HepG2 (cell line): ENCODE results near the gene RANBP3. TPM values are rescaled to one million over a fixed set of nuclear protein-coding genes. Genes with fewer than 3 reads are reported as not detected.

ENCODE experiments used
- EEA1 ChIP-seq: sonication (generic); formaldehyde crosslinking; IDR thresholded peaks from 2 replicates; pipeline ENCODE4 v1.5.1; 2020; ENCODE audit warnings: mild to moderate bottlenecking, missing genetic modification reagents, borderline replicate concordance
- GATAD1 ChIP-seq: IDR thresholded peaks from 2 replicates; pipeline ENCODE4 v1.6.1; 2016; ENCODE audit warnings: missing genetic modification reagents, missing compliant biosample characterization
- HIC2 ChIP-seq: sonication (generic); formaldehyde crosslinking; IDR thresholded peaks from 2 replicates; pipeline ENCODE4 v1.9.0; 2022; ENCODE audit warnings: low read depth, missing genetic modification reagents
- HNRNPK ChIP-seq: fragments of 200-400 bp; formaldehyde crosslinking; IDR thresholded peaks from 2 replicates; pipeline ENCODE4 v1.6.1; 2018; ENCODE audit warnings: low read length, low read depth, moderate library complexity, mild to moderate bottlenecking; ENCODE audit not compliant: poor library complexity, severe bottlenecking
- HOXA3 ChIP-seq: sonication (generic); formaldehyde crosslinking; IDR thresholded peaks from 2 replicates; pipeline ENCODE4 v1.5.0; 2020; ENCODE audit warnings: missing genetic modification reagents
- LCORL ChIP-seq, 2 experiments: fragments of 450-650 bp in 1 of 2; sonication (generic) in 1 of 2; formaldehyde crosslinking in 1 of 2; IDR thresholded peaks; 2 replicates each; pipeline versions ENCODE4 v1.5.0 to v1.6.1; 2017 to 2020; ENCODE audit warnings: antibody characterized with exemption in 1 of 2, missing genetic modification reagents in 1 of 2
- MXI1 ChIP-seq: IDR thresholded peaks from 3 replicates; pipeline ENCODE4 v1.6.1; 2012; ENCODE audit warnings: low read depth, low read length, inconsistent platforms, borderline replicate concordance
- TBX2 ChIP-seq: sonication (generic); formaldehyde crosslinking; IDR thresholded peaks from 2 replicates; pipeline ENCODE4 v1.5.0; 2020; ENCODE audit warnings: missing genetic modification reagents, mild to moderate bottlenecking, borderline replicate concordance
- TCF7L2 ChIP-seq: IDR thresholded peaks from 2 replicates; pipeline ENCODE4 v1.6.1; 2011; ENCODE audit warnings: mild to moderate bottlenecking, low read depth, low read length, moderate library complexity
- THAP11 ChIP-seq: IDR thresholded peaks from 2 replicates; pipeline ENCODE4 v1.6.1; 2016; ENCODE audit warnings: missing biosample characterization, missing genetic modification reagents
- ZBTB40 ChIP-seq, 2 experiments: fragments of 450-650 bp in 1 of 2; sonication (generic) in 1 of 2; formaldehyde crosslinking in 1 of 2; IDR thresholded peaks; 2 replicates each; pipeline versions ENCODE4 v1.6.1 to v1.8.0; 2016 to 2022; ENCODE audit warnings: antibody characterized with exemption in 1 of 2, mild to moderate bottlenecking in 1 of 2, missing genetic modification reagents in 1 of 2
- ZNF414 ChIP-seq: sonication (generic); formaldehyde crosslinking; IDR thresholded peaks from 2 replicates; pipeline ENCODE4 v1.5.0; 2020; ENCODE audit warnings: missing genetic modification reagents
- ZNF432 ChIP-seq: sonication (generic); formaldehyde crosslinking; IDR thresholded peaks from 2 replicates; pipeline ENCODE4 v1.5.0; 2020; ENCODE audit warnings: missing genetic modification reagents, mild to moderate bottlenecking, borderline replicate concordance
- polyA plus RNA-seq, 8 experiments: library from polyadenylated mRNA; depleted of rRNA in 3 of 8; stranded (reverse) in 7 of 8; unstranded in 1 of 8; fragments of >200 nt; fragmentation: Illumina TruSeq in 4 of 8; extraction: Trizol in 4 of 8; gene quantifications; 2 replicates each; pipeline versions ENCODE4 v1.2.1 to v1.2.3, GENCODE V29; 2011 to 2016; ENCODE audit warnings: low read depth in 4 of 8, missing spikeins in 1 of 8, mixed read lengths in 1 of 8; ENCODE audit not compliant: insufficient read depth in 1 of 8
- total RNA-seq, 5 experiments: library from RNA; depleted of rRNA; stranded (reverse); fragments of >200 nt; fragmentation: Illumina TruSeq; extraction: Trizol; gene quantifications; 2 replicates each; pipeline ENCODE4 v1.2.3, GENCODE V29; 2016; ENCODE audit warnings: low read depth in 1 of 5
- TF ChIP-seq, protein P1 (sequence below): sonication (generic); formaldehyde crosslinking; IDR thresholded peaks from 2 replicates; pipeline ENCODE4 v1.5.0; 2020; ENCODE audit warnings: mild to moderate bottlenecking, missing genetic modification reagents, moderate library complexity

Gene RANBP3
- total and polyA plus RNA-seq, 2 of the 13 experiments (the other 11 are each of a cell fraction or from before 2014, with no cell fraction given) = 39.5 to 149 TPM

- TF ChIP-seq ZBTB40 (IDR thresholded peaks at IDR 0.05) (no peak), ZBTB40 (CRISPR knock-in tag; IDR thresholded peaks at IDR 0.05) (0 out of 2 replicates have a peak, but pooled peaks have one; percentile 20), GATAD1 (CRISPR knock-in tag) (0 out of 2 replicates have a peak, but pooled peaks have one; percentile 21), HIC2 (CRISPR knock-in tag) (peak; percentile 47; the same call in 1 of the 2 replicates), THAP11 (CRISPR knock-in tag) (0 out of 2 replicates have a peak, but pooled peaks have one; percentile 35), MXI1 (peak; percentile 20; the same call in 1 of the 3 replicates), ZNF414 (CRISPR knock-in tag) (no peak), TCF7L2 (no peak), HOXA3 (CRISPR knock-in tag) (0 out of 2 replicates have a peak, but pooled peaks have one; percentile 40), LCORL (IDR thresholded peaks at IDR 0.05) (no peak), LCORL (CRISPR knock-in tag; IDR thresholded peaks at IDR 0.05) (0 out of 2 replicates have a peak, but pooled peaks have one; percentile 66), TBX2 (CRISPR knock-in tag) (peak; percentile 32; the same call in 1 of the 2 replicates), ZNF432 (CRISPR knock-in tag) (no peak), EEA1 (CRISPR knock-in tag) (peak; percentile 15; the same call in 1 of the 2 replicates), HNRNPK (no peak)
- TF ChIP-seq, protein P1, sequence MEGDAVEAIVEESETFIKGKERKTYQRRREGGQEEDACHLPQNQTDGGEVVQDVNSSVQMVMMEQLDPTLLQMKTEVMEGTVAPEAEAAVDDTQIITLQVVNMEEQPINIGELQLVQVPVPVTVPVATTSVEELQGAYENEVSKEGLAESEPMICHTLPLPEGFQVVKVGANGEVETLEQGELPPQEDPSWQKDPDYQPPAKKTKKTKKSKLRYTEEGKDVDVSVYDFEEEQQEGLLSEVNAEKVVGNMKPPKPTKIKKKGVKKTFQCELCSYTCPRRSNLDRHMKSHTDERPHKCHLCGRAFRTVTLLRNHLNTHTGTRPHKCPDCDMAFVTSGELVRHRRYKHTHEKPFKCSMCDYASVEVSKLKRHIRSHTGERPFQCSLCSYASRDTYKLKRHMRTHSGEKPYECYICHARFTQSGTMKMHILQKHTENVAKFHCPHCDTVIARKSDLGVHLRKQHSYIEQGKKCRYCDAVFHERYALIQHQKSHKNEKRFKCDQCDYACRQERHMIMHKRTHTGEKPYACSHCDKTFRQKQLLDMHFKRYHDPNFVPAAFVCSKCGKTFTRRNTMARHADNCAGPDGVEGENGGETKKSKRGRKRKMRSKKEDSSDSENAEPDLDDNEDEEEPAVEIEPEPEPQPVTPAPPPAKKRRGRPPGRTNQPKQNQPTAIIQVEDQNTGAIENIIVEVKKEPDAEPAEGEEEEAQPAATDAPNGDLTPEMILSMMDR (CRISPR knock-in tag) = peak; percentile 95
Measured at GRCh38 chr19:6021878-6022569, 44.1 kb upstream of the RANBP3 start (continued).
